Progenitor cell of endocrine pancreas (in vitro differentiated cells): ENCODE measurements around the gene LAS1L. TPM values are rescaled to one million over a fixed set of nuclear protein-coding genes. Genes with fewer than 3 reads are reported as not detected.
A peak's percentile ranks its signal among the peaks of the same experiment; 100 is the strongest.

Experiments
- DNase-seq: peaks from one replicate; pipeline ENCODE4 v3.0.0; 2021; ENCODE audit warnings: low spot score; ENCODE audit not compliant: unreplicated experiment
- H3K27ac Mint-ChIP-seq: 2 replicates; pipeline ENCODE4 v1.8.0; 2021; ENCODE audit warnings: mild to moderate bottlenecking, moderate library complexity, mixed read lengths
- H3K27me3 Mint-ChIP-seq: 2 replicates; pipeline ENCODE4 v1.8.0; 2021; ENCODE audit warnings: mixed read lengths
- H3K36me3 Mint-ChIP-seq: 2 replicates; pipeline ENCODE4 v1.8.0; 2022; ENCODE audit warnings: mixed read lengths; ENCODE audit not compliant: insufficient read depth
- H3K4me1 Mint-ChIP-seq: 2 replicates; pipeline ENCODE4 v1.8.0; 2021; ENCODE audit warnings: low read depth, mixed read lengths
- H3K4me3 Mint-ChIP-seq: 2 replicates; pipeline ENCODE4 v1.8.0; 2021; ENCODE audit warnings: low read depth, mild to moderate bottlenecking, moderate library complexity, mixed read lengths
- H3K9me3 Mint-ChIP-seq: 2 replicates; pipeline ENCODE4 v1.8.0; 2021; ENCODE audit warnings: low read depth, mixed read lengths
- CTCF ChIP-seq: fragments of 200-600 bp; sonication (generic); IDR thresholded peaks from one replicate; pipeline ENCODE4 v1.5.0; 2021; ENCODE audit warnings: antibody characterized with exemption, mild to moderate bottlenecking; ENCODE audit not compliant: unreplicated experiment
- total RNA-seq: library from RNA; stranded (reverse); gene quantifications from 2 replicates; pipeline ENCODE4 v1.2.1, GENCODE V29; 2021

The LAS1L gene
- total RNA-seq, 1 donor from 2014 or later = 38.6 TPM

GRCh38 chrX:65517923-65518322 is 16.7 kb downstream of the LAS1L start:
- H3K4me3 Mint-ChIP-seq = no peak overlapping the region
- no peaks in the 10 kb centered on the region for H3K27me3 Mint-ChIP-seq
- TF ChIP-seq CTCF = no peak
- H3K36me3 Mint-ChIP-seq = peaks cover 15% of the 10 kb centered on the region
- H3K27ac Mint-ChIP-seq = no peak overlapping the region
- peaks cover 7% of the 10 kb centered on the region for H3K9me3 Mint-ChIP-seq
- DNase-seq = no peak
- no peaks in the 10 kb centered on the region for H3K4me1 Mint-ChIP-seq

- TF ChIP-seq CTCF = no peak
- H3K27me3 Mint-ChIP-seq = no peaks in the 10 kb centered on the region
Observed at GRCh38 chrX:65516756-65517155, 17.8 kb downstream of the LAS1L start.

GRCh38 chrX:65513610-65514009 is 21.0 kb downstream of the LAS1L start:
- H3K4me3 Mint-ChIP-seq = no peak overlapping the region
- no peaks in the 10 kb centered on the region for H3K4me1 Mint-ChIP-seq
- no peaks in the 10 kb centered on the region for H3K27me3 Mint-ChIP-seq
- no peak for DNase-seq
- peaks cover 8% of the 10 kb centered on the region for H3K9me3 Mint-ChIP-seq
- no peak overlapping the region for H3K27ac Mint-ChIP-seq
- TF ChIP-seq CTCF = no peak
- peaks cover 4% of the 10 kb centered on the region for H3K36me3 Mint-ChIP-seq

More at GRCh38 chrX:65516756-65517155, 17.8 kb downstream of the LAS1L start:
- Mint-ChIP-seq H3K36me3 (peaks cover 7% of the 10 kb centered on the region), H3K4me1 (no peaks in the 10 kb centered on the region), H3K27ac (no peak overlapping the region), H3K4me3 (no peak overlapping the region), H3K9me3 (peaks cover 5% of the 10 kb centered on the region)
- no peak for DNase-seq

DNA sequence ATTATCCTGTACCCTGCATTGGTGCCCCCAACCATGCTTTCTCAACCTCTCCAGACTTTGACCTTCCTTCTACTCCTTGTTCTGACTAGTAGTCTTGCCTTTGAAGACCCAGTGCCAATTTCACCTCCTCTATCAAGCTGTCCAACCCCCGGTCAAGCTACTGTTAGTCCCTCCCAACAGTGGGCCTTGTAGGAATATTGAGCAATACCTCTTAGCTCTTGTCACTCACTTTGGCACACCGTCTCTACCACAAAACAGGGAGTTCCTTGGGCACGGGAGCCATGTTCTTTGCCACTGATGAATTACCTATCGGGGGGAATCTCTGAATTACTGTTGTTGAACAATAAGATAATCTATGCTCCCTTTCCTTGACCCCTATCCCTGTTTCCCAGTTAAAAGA is 25.2 kb downstream of the LAS1L start:
- Mint-ChIP-seq H3K9me3 (peaks cover 12% of the 10 kb centered on the region), H3K4me1 (no peaks in the 10 kb centered on the region)
- TF ChIP-seq CTCF = no peak

DNA sequence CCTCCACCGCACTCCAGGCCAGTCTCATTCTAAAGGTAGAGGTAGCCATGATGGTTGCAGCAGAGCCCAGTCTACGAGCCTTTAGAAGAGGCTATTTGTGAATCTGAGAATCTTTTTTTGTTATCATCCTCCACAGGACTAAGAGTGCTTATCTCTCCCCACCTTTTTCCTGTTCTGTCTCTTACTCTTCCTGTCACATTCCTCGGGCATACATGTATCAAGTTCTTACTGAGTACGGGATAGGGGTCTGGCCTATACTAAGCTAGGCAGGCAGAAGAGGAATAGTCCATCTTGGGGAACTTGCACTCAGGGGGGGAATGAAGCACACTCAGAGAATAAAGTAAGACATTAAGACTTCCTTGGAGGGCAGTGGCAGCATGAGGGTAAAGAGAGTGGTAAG is 25.7 kb downstream of the LAS1L start:
- Mint-ChIP-seq H3K27ac (no peak overlapping the region), H3K4me1 (no peaks in the 10 kb centered on the region), H3K27me3 (no peaks in the 10 kb centered on the region), H3K36me3 (peaks cover 7% of the 10 kb centered on the region), H3K4me3 (no peak overlapping the region), H3K9me3 (peaks cover 12% of the 10 kb centered on the region)
- no peak for DNase-seq
- TF ChIP-seq CTCF = no peak

More for the DNA sequence above, 25.2 kb downstream of the LAS1L start:
- peaks cover 7% of the 10 kb centered on the region for H3K36me3 Mint-ChIP-seq
- no peak for DNase-seq
- no peak overlapping the region for H3K4me3 Mint-ChIP-seq
- H3K27ac Mint-ChIP-seq = peak overlapping the region; percentile 62
- no peaks in the 10 kb centered on the region for H3K27me3 Mint-ChIP-seq
